ENCODE measurements around the gene MIP. TPM values are rescaled to one million over a fixed set of nuclear protein-coding genes. Genes with fewer than 3 reads are reported as not detected.

Gene MIP
- total RNA-seq, 1 donor from 2014 or later: not detected

GRCh38 chr12:56469007-56469930 is 14.8 kb upstream of the MIP start:
- H3K27ac Mint-ChIP-seq (ENCODE audit: unreplicated experiment): peak overlapping the region; percentile 95

GRCh38 chr12:56468216-56469006 is 14.0 kb upstream of the MIP start, which contains the start of gene SPRYD4:
SPRYD4 (plus strand) TSS chr12:56468578; CDS start chr12:56468592, 14 bp downstream.
- Mint-ChIP-seq H3K27me3 (ENCODE audit: unreplicated experiment) (no peaks in the 10 kb centered on the region), H3K4me1 (ENCODE audit: unreplicated experiment) (peaks cover 18% of the 10 kb centered on the region), H3K4me3 (ENCODE audit: unreplicated experiment) (peak within 1 kb of the TSS; percentile 95), H3K9me3 (ENCODE audit: unreplicated experiment) (no peaks in the 10 kb centered on the region), H3K27ac (ENCODE audit: unreplicated experiment) (peak within 1 kb of the TSS; percentile 95), H3K36me3 (ENCODE audit: unreplicated experiment) (no peaks in the 10 kb centered on the region)
- TF ChIP-seq, protein P1, sequence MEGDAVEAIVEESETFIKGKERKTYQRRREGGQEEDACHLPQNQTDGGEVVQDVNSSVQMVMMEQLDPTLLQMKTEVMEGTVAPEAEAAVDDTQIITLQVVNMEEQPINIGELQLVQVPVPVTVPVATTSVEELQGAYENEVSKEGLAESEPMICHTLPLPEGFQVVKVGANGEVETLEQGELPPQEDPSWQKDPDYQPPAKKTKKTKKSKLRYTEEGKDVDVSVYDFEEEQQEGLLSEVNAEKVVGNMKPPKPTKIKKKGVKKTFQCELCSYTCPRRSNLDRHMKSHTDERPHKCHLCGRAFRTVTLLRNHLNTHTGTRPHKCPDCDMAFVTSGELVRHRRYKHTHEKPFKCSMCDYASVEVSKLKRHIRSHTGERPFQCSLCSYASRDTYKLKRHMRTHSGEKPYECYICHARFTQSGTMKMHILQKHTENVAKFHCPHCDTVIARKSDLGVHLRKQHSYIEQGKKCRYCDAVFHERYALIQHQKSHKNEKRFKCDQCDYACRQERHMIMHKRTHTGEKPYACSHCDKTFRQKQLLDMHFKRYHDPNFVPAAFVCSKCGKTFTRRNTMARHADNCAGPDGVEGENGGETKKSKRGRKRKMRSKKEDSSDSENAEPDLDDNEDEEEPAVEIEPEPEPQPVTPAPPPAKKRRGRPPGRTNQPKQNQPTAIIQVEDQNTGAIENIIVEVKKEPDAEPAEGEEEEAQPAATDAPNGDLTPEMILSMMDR (IDR thresholded peaks at IDR 0.05): peak; percentile 39
- DNase-seq (ENCODE audit: extremely low spot score, unreplicated experiment): peak; percentile 96

More at GRCh38 chr12:56469007-56469930, 14.8 kb upstream of the MIP start:
- H3K27me3 Mint-ChIP-seq (ENCODE audit: unreplicated experiment): no peaks in the 10 kb centered on the region
- TF ChIP-seq, protein P1 (IDR thresholded peaks at IDR 0.05): no peak
- peak overlapping the region; percentile 95 for H3K4me3 Mint-ChIP-seq (ENCODE audit: unreplicated experiment)
- H3K4me1 Mint-ChIP-seq (ENCODE audit: unreplicated experiment): peaks cover 18% of the 10 kb centered on the region
- H3K36me3 Mint-ChIP-seq (ENCODE audit: unreplicated experiment): no peaks in the 10 kb centered on the region
- DNase-seq (ENCODE audit: extremely low spot score, unreplicated experiment): no peak
- no peaks in the 10 kb centered on the region for H3K9me3 Mint-ChIP-seq (ENCODE audit: unreplicated experiment)

- no peak for DNase-seq (ENCODE audit: extremely low spot score, unreplicated experiment)
- H3K9me3 Mint-ChIP-seq (ENCODE audit: unreplicated experiment): no peaks in the 10 kb centered on the region
- no peak overlapping the region for H3K27ac Mint-ChIP-seq (ENCODE audit: unreplicated experiment)
- TF ChIP-seq, protein P1 (IDR thresholded peaks at IDR 0.05): no peak
- H3K27me3 Mint-ChIP-seq (ENCODE audit: unreplicated experiment): no peaks in the 10 kb centered on the region
- no peak overlapping the region for H3K4me3 Mint-ChIP-seq (ENCODE audit: unreplicated experiment)
- H3K36me3 Mint-ChIP-seq (ENCODE audit: unreplicated experiment): no peaks in the 10 kb centered on the region
- H3K4me1 Mint-ChIP-seq (ENCODE audit: unreplicated experiment): peaks cover 6% of the 10 kb centered on the region
Observed at GRCh38 chr12:56462565-56462964, 8.1 kb upstream of the MIP start.

DNA sequence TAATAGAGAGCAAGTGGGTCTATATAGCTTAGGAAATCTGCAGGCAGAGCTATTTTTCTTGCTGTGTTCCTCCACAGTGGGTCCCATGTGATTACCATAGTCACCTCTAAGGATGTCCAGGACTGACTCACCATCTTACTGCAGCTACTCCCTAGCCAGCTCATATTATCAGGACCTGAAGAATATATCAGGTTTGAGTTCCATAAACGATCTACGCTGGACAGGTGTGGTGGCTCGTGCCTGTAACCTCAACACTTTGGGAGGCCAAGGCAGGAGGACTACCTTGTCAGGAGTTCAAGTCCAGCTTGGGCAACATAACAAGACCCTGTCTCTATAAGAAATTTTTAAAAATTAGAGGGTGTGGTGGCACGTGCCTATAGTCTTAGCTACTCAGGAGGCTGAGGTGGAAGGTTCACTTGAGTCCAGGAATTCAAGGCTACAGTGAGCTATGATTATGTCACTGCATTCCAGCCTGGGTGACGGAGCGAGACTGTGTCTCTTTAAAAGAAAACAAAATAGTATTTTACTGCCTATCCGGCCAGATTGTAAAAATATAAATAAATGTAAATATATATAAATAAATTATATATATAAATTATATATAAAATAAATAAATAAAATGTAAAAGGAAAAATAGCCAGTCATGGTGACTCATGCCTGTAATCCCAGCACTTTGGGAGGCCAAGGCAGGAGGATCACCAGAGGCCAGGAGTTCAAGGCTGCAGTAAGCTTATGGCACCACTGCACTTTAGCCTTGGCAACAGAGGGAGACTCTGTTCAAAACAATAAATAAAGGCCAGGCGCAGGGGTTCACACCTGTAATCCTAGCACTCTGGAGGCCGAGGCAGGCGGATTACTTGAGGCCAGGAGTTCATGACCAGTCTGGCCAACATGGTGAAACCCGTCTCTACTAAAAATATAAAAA is 7.0 kb upstream of the MIP start:
- H3K4me3 Mint-ChIP-seq (ENCODE audit: unreplicated experiment): no peak overlapping the region
- TF ChIP-seq, protein P1 (IDR thresholded peaks at IDR 0.05): no peak
- H3K4me1 Mint-ChIP-seq (ENCODE audit: unreplicated experiment): peaks cover 3% of the 10 kb centered on the region
- no peaks in the 10 kb centered on the region for H3K9me3 Mint-ChIP-seq (ENCODE audit: unreplicated experiment)
- no peaks in the 10 kb centered on the region for H3K27me3 Mint-ChIP-seq (ENCODE audit: unreplicated experiment)
- H3K27ac Mint-ChIP-seq (ENCODE audit: unreplicated experiment): no peak overlapping the region
- no peaks in the 10 kb centered on the region for H3K36me3 Mint-ChIP-seq (ENCODE audit: unreplicated experiment)
- DNase-seq (ENCODE audit: extremely low spot score, unreplicated experiment): no peak
